HepG2 (cell line): ENCODE data around the gene MOV10L1. TPM values are rescaled to one million over a fixed set of nuclear protein-coding genes. Genes with fewer than 3 reads are reported as not detected.
A peak's percentile ranks its signal among the peaks of the same experiment; 100 is the strongest.

Experiments used
- KDM3A ChIP-seq: IDR thresholded peaks from 2 replicates; pipeline ENCODE4 v1.6.1; 2018; ENCODE audit warnings: low read depth, missing compliant biosample characterization
- MXD4 ChIP-seq: IDR thresholded peaks from 2 replicates; pipeline ENCODE4 v1.6.1; 2016; ENCODE audit warnings: mild to moderate bottlenecking, missing biosample characterization, missing genetic modification reagents
- MXI1 ChIP-seq: IDR thresholded peaks from 3 replicates; pipeline ENCODE4 v1.6.1; 2012; ENCODE audit warnings: low read depth, low read length, inconsistent platforms, borderline replicate concordance
- NR3C1 ChIP-seq: sonication (generic); formaldehyde crosslinking; IDR thresholded peaks from 2 replicates; pipeline ENCODE4 v1.4.0; 2020; ENCODE audit warnings: missing genetic modification reagents
- SALL2 ChIP-seq: sonication (generic); formaldehyde crosslinking; IDR thresholded peaks from 2 replicates; pipeline ENCODE4 v1.8.1; 2023; ENCODE audit warnings: mild to moderate bottlenecking, missing genetic modification reagents, inconsistent platforms
- STAG1 ChIP-seq: sonication (generic); formaldehyde crosslinking; IDR thresholded peaks from 2 replicates; pipeline ENCODE4 v1.4.0; 2020; ENCODE audit warnings: missing genetic modification reagents
- TBX3 ChIP-seq: fragments of 450-650 bp; IDR thresholded peaks from 2 replicates; pipeline ENCODE4 v1.6.1; 2017; ENCODE audit warnings: antibody characterized with exemption, mild to moderate bottlenecking, inconsistent platforms, borderline replicate concordance
- TSC22D2 ChIP-seq: sonication (generic); formaldehyde crosslinking; IDR thresholded peaks from 2 replicates; pipeline ENCODE4 v1.5.1; 2020; ENCODE audit warnings: missing genetic modification reagents, mild to moderate bottlenecking, borderline replicate concordance
- ZKSCAN8 ChIP-seq: IDR thresholded peaks from 2 replicates; pipeline ENCODE4 v1.6.1; 2016; ENCODE audit warnings: borderline replicate concordance, missing genetic modification reagents, missing compliant biosample characterization
- ZNF10 ChIP-seq: sonication (generic); formaldehyde crosslinking; IDR thresholded peaks from 2 replicates; pipeline ENCODE4 v1.4.0; 2020; ENCODE audit warnings: mild to moderate bottlenecking, low read depth, missing genetic modification reagents, borderline replicate concordance
- polyA plus RNA-seq, 8 experiments: library from polyadenylated mRNA; depleted of rRNA in 3 of 8; stranded (reverse) in 7 of 8; unstranded in 1 of 8; fragments of >200 nt; fragmentation: Illumina TruSeq in 4 of 8; extraction: Trizol in 4 of 8; gene quantifications; 2 replicates each; pipeline versions ENCODE4 v1.2.1 to v1.2.3, GENCODE V29; 2011 to 2016; ENCODE audit warnings: low read depth in 4 of 8, missing spikeins in 1 of 8, mixed read lengths in 1 of 8; ENCODE audit not compliant: insufficient read depth in 1 of 8
- total RNA-seq, 5 experiments: library from RNA; depleted of rRNA; stranded (reverse); fragments of >200 nt; fragmentation: Illumina TruSeq; extraction: Trizol; gene quantifications; 2 replicates each; pipeline ENCODE4 v1.2.3, GENCODE V29; 2016; ENCODE audit warnings: low read depth in 1 of 5
- TF ChIP-seq, protein P1 (sequence below): sonication (generic); formaldehyde crosslinking; IDR thresholded peaks from 2 replicates; pipeline ENCODE4 v1.5.1; 2020; ENCODE audit warnings: mild to moderate bottlenecking, missing genetic modification reagents, moderate library complexity
- TF ChIP-seq, protein P2 (sequence below), 2 experiments: sonication (generic) in 1 of 2; formaldehyde crosslinking in 1 of 2; IDR thresholded peaks; 2 replicates each; pipeline versions ENCODE4 v1.4.0 to v1.6.1; 2016 to 2020; ENCODE audit warnings: borderline replicate concordance in 1 of 2, low read depth in 1 of 2, mild to moderate bottlenecking in 1 of 2, missing genetic modification reagents in 1 of 2
- TF ChIP-seq, protein P3 (sequence below): IDR thresholded peaks from 2 replicates; pipeline ENCODE4 v1.6.1; 2016; ENCODE audit warnings: mild to moderate bottlenecking
- TF ChIP-seq, protein P4 (sequence below): sonication (generic); formaldehyde crosslinking; IDR thresholded peaks from 2 replicates; pipeline ENCODE4 v1.5.0; 2020; ENCODE audit warnings: mild to moderate bottlenecking, low read depth, missing genetic modification reagents, borderline replicate concordance

MOV10L1 gene
- total and polyA plus RNA-seq, 2 of the 13 experiments (the other 11 are each of a cell fraction or from before 2014, with no cell fraction given), result 0.11 to 0.12 TPM

DNA sequence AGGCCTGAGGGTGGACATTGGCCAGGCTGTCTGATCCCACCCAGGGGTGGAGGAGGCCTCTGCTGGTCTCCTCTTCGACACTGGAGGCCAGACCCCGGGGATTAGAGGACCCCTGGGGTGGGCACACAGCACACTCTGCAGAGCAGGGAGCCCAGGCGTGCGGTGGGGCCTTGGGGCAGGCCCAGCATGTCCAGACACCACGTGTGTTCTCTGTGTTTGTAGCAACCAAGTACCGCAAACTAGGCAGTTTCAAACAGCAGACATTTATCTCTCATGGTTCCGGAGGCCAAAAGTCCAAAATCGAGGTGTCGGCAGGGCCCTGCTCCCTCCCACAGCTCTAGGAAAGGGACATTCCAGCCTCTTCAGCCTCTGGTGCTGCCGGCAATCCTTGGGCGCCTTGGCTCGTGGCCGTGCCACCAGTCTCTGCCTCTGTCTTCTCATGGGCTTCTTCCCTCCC lies 82.2 kb downstream of the MOV10L1 start (continued):
- TF ChIP-seq, protein P1, sequence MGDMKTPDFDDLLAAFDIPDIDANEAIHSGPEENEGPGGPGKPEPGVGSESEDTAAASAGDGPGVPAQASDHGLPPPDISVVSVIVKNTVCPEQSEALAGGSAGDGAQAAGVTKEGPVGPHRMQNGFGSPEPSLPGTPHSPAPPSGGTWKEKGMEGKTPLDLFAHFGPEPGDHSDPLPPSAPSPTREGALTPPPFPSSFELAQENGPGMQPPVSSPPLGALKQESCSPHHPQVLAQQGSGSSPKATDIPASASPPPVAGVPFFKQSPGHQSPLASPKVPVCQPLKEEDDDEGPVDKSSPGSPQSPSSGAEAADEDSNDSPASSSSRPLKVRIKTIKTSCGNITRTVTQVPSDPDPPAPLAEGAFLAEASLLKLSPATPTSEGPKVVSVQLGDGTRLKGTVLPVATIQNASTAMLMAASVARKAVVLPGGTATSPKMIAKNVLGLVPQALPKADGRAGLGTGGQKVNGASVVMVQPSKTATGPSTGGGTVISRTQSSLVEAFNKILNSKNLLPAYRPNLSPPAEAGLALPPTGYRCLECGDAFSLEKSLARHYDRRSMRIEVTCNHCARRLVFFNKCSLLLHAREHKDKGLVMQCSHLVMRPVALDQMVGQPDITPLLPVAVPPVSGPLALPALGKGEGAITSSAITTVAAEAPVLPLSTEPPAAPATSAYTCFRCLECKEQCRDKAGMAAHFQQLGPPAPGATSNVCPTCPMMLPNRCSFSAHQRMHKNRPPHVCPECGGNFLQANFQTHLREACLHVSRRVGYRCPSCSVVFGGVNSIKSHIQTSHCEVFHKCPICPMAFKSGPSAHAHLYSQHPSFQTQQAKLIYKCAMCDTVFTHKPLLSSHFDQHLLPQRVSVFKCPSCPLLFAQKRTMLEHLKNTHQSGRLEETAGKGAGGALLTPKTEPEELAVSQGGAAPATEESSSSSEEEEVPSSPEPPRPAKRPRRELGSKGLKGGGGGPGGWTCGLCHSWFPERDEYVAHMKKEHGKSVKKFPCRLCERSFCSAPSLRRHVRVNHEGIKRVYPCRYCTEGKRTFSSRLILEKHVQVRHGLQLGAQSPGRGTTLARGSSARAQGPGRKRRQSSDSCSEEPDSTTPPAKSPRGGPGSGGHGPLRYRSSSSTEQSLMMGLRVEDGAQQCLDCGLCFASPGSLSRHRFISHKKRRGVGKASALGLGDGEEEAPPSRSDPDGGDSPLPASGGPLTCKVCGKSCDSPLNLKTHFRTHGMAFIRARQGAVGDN, result peak; percentile 94
- TF ChIP-seq MXI1 (peak; percentile 49; the same call in 1 of the 3 replicates), STAG1 (CRISPR knock-in tag) (no peak), SALL2 (CRISPR knock-in tag) (no peak), ZNF10 (CRISPR knock-in tag) (no peak), MXD4 (CRISPR knock-in tag) (no peak), TBX3 (peak; percentile 53; the same call in 1 of the 2 replicates), TSC22D2 (CRISPR knock-in tag) (no peak), NR3C1 (CRISPR knock-in tag) (no peak), KDM3A (CRISPR knock-in tag) (0 out of 2 replicates have a peak, but pooled peaks have one; percentile 31), ZKSCAN8 (CRISPR knock-in tag) (no peak)
- TF ChIP-seq, protein P2, sequence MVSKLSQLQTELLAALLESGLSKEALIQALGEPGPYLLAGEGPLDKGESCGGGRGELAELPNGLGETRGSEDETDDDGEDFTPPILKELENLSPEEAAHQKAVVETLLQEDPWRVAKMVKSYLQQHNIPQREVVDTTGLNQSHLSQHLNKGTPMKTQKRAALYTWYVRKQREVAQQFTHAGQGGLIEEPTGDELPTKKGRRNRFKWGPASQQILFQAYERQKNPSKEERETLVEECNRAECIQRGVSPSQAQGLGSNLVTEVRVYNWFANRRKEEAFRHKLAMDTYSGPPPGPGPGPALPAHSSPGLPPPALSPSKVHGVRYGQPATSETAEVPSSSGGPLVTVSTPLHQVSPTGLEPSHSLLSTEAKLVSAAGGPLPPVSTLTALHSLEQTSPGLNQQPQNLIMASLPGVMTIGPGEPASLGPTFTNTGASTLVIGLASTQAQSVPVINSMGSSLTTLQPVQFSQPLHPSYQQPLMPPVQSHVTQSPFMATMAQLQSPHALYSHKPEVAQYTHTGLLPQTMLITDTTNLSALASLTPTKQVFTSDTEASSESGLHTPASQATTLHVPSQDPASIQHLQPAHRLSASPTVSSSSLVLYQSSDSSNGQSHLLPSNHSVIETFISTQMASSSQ (IDR thresholded peaks at IDR 0.05; ENCODE audit: low read depth), result no peak
- TF ChIP-seq, protein P2 (CRISPR knock-in tag; IDR thresholded peaks at IDR 0.05; ENCODE audit: borderline replicate concordance), result 0 out of 2 replicates have a peak, but pooled peaks have one; percentile 18
- TF ChIP-seq, protein P3, sequence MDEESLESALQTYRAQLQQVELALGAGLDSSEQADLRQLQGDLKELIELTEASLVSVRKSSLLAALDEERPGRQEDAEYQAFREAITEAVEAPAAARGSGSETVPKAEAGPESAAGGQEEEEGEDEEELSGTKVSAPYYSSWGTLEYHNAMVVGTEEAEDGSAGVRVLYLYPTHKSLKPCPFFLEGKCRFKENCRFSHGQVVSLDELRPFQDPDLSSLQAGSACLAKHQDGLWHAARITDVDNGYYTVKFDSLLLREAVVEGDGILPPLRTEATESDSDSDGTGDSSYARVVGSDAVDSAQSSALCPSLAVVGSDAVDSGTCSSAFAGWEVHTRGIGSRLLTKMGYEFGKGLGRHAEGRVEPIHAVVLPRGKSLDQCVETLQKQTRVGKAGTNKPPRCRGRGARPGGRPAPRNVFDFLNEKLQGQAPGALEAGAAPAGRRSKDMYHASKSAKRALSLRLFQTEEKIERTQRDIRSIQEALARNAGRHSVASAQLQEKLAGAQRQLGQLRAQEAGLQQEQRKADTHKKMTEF (CRISPR knock-in tag), result 0 out of 2 replicates have a peak, but pooled peaks have one; percentile 24
- TF ChIP-seq, protein P4, sequence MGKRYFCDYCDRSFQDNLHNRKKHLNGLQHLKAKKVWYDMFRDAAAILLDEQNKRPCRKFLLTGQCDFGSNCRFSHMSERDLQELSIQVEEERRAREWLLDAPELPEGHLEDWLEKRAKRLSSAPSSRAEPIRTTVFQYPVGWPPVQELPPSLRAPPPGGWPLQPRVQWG (CRISPR knock-in tag), result no peak
